HEK293T (cell line): Measurements from ENCODE around the gene NID1.

Source experiments
- CTCF ChIA-PET: fragments of 350-600 bp; formaldehyde crosslinking; extraction: SDS; loops from one replicate; lab custom pipeline; 2021; ENCODE audit warnings: antibody characterized with exemption, inconsistent platforms; lab: Yijun Ruan, JAX
- POLR2A ChIA-PET: fragments of 350-600 bp; formaldehyde crosslinking; extraction: SDS; loops from one replicate; lab custom pipeline; 2020; ENCODE audit warnings: antibody characterized with exemption, inconsistent platforms; lab: Yijun Ruan, JAX
- DNase-seq: peaks from one replicate; pipeline ENCODE4 v3.0.0; 2012; ENCODE audit warnings: mixed read lengths; ENCODE audit errors: extremely low spot score
- ARNT ChIP-seq: fragments of 450-650 bp; IDR thresholded peaks from 2 replicates; pipeline ENCODE4 v1.6.1; 2017; ENCODE audit warnings: mild to moderate bottlenecking
- BHLHE40 ChIP-seq: fragments of 450-650 bp; IDR thresholded peaks from 2 replicates; pipeline ENCODE4 v1.6.1; 2016; ENCODE audit warnings: mild to moderate bottlenecking, moderate library complexity, borderline replicate concordance
- CTBP1 ChIP-seq: fragments of 450-650 bp; IDR thresholded peaks from 2 replicates; pipeline ENCODE4 v1.6.1; 2016; ENCODE audit warnings: borderline replicate concordance
- ELF4 ChIP-seq: fragments of 450-650 bp; IDR thresholded peaks from 2 replicates; pipeline ENCODE4 v1.6.1; 2017; ENCODE audit warnings: antibody characterized with exemption
- FOXA1 ChIP-seq: fragments of 450-650 bp; IDR thresholded peaks from 2 replicates; pipeline ENCODE4 v1.6.1; 2016; ENCODE audit warnings: mild to moderate bottlenecking
- FOXK2 ChIP-seq: fragments of 450-650 bp; IDR thresholded peaks from 2 replicates; pipeline ENCODE4 v1.6.1; 2016; ENCODE audit warnings: mild to moderate bottlenecking
- FOXM1 ChIP-seq: fragments of 450-650 bp; IDR thresholded peaks from 2 replicates; pipeline ENCODE4 v1.6.1; 2017; ENCODE audit warnings: mild to moderate bottlenecking, borderline replicate concordance
- HDGF ChIP-seq: fragments of 450-650 bp; IDR thresholded peaks from 2 replicates; pipeline ENCODE4 v1.6.1; 2017; ENCODE audit warnings: antibody characterized with exemption, borderline replicate concordance
- L3MBTL2 ChIP-seq: fragments of 450-650 bp; conservative IDR thresholded peaks from 2 replicates; pipeline ENCODE4 v1.6.1; 2016; ENCODE audit warnings: mild to moderate bottlenecking
- LEF1 ChIP-seq: fragments of 450-650 bp; IDR thresholded peaks from 2 replicates; pipeline ENCODE4 v1.6.1; 2017; ENCODE audit warnings: mild to moderate bottlenecking, borderline replicate concordance
- NFRKB ChIP-seq: fragments of 450-650 bp; IDR thresholded peaks from 2 replicates; pipeline ENCODE4 v1.6.1; 2016; ENCODE audit warnings: mild to moderate bottlenecking, moderate library complexity
- PKNOX1 ChIP-seq: fragments of 450-650 bp; IDR thresholded peaks from 2 replicates; pipeline ENCODE4 v1.6.1; 2016
- SP1 ChIP-seq: fragments of 450-650 bp; IDR thresholded peaks from 2 replicates; pipeline ENCODE4 v1.6.1; 2017
- SUZ12 ChIP-seq: fragments of 450-650 bp; IDR thresholded peaks from 2 replicates; pipeline ENCODE4 v1.6.1; 2016; ENCODE audit warnings: mild to moderate bottlenecking
- TARDBP ChIP-seq: fragments of 450-650 bp; IDR thresholded peaks from 2 replicates; pipeline ENCODE4 v1.6.1; 2016
- ZNF384 ChIP-seq: fragments of 450-650 bp; IDR thresholded peaks from 2 replicates; pipeline ENCODE4 v1.6.1; 2016

NID1 gene

GRCh38 chr1:236064674-236065508 is at the start of gene NID1:
NID1 (minus strand) TSS chr1:236065090; CDS start chr1:236065079, 11 bp downstream.
- ChIA-PET POLR2A (interaction anchor here (0.6 to 1.7 kb wide), 8 partner anchors 11 to 730 kb away, joined by 3 to 5 read pairs (median 4); partner anchors contain the start of gene MTR), CTCF (interaction anchor here (0.7 kb wide), 1 partner anchor 281 kb away, joined by 3 read pairs; no protein-coding TSS in a partner anchor)

GRCh38 chr1:236114076-236114747 is 49.3 kb upstream of the NID1 start:
- ChIA-PET CTCF (no interaction called here), POLR2A (no interaction called here)
- no peak for TF ChIP-seq TARDBP
- TF ChIP-seq PKNOX1: no peak
- no peak for TF ChIP-seq ELF4
- no peak for TF ChIP-seq NFRKB
- DNase-seq: no peak

More at GRCh38 chr1:236064674-236065508, at the start of gene NID1:
- TF ChIP-seq L3MBTL2 (peak; percentile 87), SP1 (no peak), ELF4 (no peak), ZNF384 (no peak), FOXM1 (0 out of 2 replicates have a peak, but pooled peaks have one; percentile 26), FOXA1 (no peak), PKNOX1 (no peak), HDGF (peak; percentile 90; the same call in 1 of the 2 replicates), FOXK2 (no peak), LEF1 (peak; percentile 64; the same call in 1 of the 2 replicates), TARDBP (no peak), NFRKB (no peak), BHLHE40 (no peak)
- peak; percentile 90 for DNase-seq

- CTCF ChIA-PET: interaction anchor here (0.6 kb wide), 1 partner anchor 608 kb away, joined by 3 read pairs; no protein-coding TSS in a partner anchor
- POLR2A ChIA-PET: interaction anchor here (0.8 kb wide), 1 partner anchor 282 kb away, joined by 3 read pairs; no protein-coding TSS in a partner anchor
- DNase-seq: no peak
- no peak for TF ChIP-seq SUZ12
- TF ChIP-seq HDGF: no peak
- no peak for TF ChIP-seq ELF4
- TF ChIP-seq CTBP1: no peak
- TF ChIP-seq BHLHE40: no peak
- TF ChIP-seq NFRKB: no peak
Observed at GRCh38 chr1:236113324-236114032, 48.6 kb upstream of the NID1 start.

GRCh38 chr1:236112332-236112627 is 47.4 kb upstream of the NID1 start:
- DNase-seq: no peak
- POLR2A ChIA-PET: no interaction called here
- TF ChIP-seq NFRKB (no peak), TARDBP (no peak), FOXK2 (no peak)
- CTCF ChIA-PET: interaction anchor here (0.6 to 0.7 kb wide), 3 partner anchors 18 to 895 kb away, joined by 3 to 10 read pairs (median 3); no protein-coding TSS in a partner anchor

- POLR2A ChIA-PET: no interaction called here
- no peak for DNase-seq
- TF ChIP-seq ARNT (no peak), ZNF384 (no peak), ELF4 (no peak), LEF1 (no peak), BHLHE40 (no peak), PKNOX1 (no peak), NFRKB (no peak), FOXK2 (no peak), FOXM1 (no peak), CTBP1 (no peak), TARDBP (no peak), SP1 (no peak), FOXA1 (no peak), SUZ12 (no peak), HDGF (no peak), L3MBTL2 (no peak)
- CTCF ChIA-PET: interaction anchor here (0.6 to 0.7 kb wide), 4 partner anchors 19 to 895 kb away, joined by 3 to 10 read pairs (median 3); no protein-coding TSS in a partner anchor
Observed at GRCh38 chr1:236111527-236112331, 46.8 kb upstream of the NID1 start.
